ENCODE data around the gene PDE11A.

- no peak for TF ChIP-seq POLR2AphosphoS5 (IDR thresholded peaks at IDR 0.05; ENCODE audit: low read depth, low read length)
- TF ChIP-seq POLR2A (IDR thresholded peaks at IDR 0.05; ENCODE audit: low read depth, low read length), result no peak
- TF ChIP-seq TAF1 (IDR thresholded peaks at IDR 0.05; ENCODE audit: borderline replicate concordance, low read depth, low read length), result no peak
Observed at GRCh38 chr2:177665328-177665727, 407.2 kb downstream of the PDE11A start.

All from GM12892 (cell line).